Left forelimb (tissue), 1 donor: ENCODE data around the gene LIN52.
"Not testable (repeated sequence)": the region's sequence is repeated elsewhere in the genome, so short reads cannot be mapped to it uniquely, and the experiment has no call there.

Experiments
- DNase-seq: peaks from one replicate; pipeline ENCODE4 v3.0.0-alpha.2; 2018; ENCODE audit warnings: low spot score

Gene LIN52

DNA sequence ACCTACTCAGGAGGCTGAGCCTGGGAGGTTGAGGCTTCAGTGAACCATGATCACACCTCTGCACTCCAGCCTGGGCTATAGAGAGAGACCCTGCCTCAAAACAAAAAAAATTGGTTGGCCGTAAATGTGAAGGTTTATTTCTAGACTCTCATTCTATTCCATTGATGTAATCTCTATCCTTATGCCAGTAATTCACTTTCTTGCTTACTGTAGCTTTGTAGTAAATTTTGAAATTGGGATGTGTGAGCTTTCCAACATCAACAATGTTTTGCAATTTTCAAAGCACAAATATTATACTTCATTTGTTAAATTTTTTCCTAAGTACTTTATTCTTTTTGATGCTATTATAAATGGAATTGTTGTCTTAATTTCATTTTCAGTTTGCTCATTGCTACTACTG, 24.6 kb downstream of the LIN52 start:
- DNase-seq, result no peak

DNA sequence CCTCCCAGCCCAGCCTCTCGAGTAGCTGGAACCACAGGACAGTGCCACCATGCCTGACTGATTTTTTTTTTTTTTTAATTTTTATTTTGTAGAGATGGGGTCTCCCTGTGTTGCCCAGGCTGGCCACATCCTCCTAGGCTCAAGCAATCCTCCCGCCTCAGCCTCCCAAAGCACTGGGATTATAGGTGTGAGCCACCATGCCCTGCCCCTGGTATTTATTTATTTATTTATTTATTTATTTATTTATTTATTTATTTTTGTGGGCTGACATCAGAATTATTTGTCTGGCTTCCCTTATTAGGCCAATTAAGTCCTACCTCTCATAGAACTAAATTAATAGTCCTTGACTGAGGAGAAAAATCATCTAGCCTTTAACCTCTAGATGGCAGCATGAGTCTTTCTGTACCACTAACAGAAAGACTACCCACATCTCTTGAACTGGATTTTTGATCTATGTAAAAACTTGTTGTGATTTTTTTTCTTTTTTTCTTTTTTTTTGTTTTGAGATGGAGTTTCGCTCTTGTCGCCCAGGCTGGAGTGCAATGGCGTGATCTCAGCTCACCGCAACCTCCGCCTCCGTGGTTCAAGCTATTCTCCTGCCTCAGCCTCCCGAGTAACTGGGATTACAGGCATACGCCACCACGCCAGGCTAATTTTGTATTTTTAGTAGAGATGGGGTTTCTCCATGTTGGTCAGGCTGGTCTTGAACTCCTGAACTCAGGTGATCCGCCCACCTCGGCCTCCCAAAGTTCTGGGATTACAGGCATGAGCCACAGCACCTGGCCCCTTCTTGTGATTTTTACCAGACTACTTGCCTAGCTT, 26.9 kb downstream of the LIN52 start:
- DNase-seq, result not testable (repeated sequence)

DNA sequence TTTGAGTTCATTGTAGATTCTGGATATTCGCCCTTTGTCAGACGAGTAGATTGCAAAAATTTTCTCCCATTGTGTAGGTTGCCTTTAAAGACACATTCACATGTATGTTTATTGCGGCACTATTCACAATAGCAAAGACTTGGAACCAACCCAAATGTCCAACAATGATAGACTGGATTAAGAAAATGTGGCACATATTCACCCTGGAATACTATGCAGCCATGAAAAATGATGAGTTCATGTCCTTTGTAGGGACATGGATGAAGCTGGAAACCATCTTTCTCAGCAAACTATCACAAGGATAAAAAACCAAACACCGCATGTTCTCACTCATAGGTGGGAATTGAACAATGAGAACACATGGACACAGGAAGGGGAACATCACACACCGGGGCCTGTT, 40.7 kb downstream of the LIN52 start:
- not testable (repeated sequence) for DNase-seq

DNA sequence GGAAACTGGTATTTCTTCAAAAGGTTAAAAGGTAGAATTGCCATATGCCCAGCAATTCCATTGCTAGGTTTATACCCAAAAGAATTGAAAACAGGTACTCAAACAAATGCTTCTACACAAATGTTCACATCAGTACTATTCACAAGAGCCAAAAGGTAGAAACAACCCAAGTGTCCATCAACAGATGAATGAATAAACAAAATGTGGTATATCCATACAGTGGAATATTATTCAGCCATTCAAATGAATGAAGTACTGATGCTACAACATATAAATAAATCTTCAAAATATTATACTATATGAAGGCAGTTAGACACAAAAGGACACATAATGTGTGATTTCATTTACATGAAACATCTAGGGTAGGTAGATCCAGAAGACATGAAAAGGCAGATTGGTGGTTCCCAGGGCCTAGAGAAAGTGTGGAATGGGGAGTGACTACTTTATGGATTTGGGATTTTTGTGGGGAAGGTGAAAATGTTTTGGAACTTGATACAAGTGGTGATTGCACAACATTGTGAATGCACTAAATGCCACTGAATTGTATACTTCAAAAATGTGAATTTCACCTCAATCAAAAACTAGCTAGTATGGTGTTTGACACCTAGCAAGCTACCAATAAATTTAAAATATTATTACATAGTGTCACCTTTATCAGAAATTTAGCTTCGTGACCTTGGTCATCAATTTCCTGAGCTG, 41.7 kb downstream of the LIN52 start:
- no peak for DNase-seq

DNA sequence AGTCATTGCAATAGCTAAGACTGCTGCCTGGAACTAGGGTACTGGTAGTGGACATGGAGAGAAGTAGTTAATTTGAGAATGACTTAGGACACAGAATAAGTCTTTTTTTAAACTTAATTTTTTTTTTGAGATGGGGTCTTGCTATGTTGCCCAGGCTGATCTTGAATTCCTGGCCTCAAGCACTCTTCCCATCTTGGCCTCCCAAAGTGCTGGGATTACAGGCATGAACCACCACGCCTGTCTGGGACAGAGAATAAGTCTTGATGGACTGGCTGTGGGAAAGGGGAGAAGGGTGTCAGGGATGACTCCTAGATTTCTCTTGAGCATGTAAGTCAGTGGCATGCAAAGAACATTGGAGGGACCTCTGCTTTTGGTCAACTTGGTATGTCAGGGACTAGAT, 42.9 kb downstream of the LIN52 start:
- DNase-seq, result no peak

DNA sequence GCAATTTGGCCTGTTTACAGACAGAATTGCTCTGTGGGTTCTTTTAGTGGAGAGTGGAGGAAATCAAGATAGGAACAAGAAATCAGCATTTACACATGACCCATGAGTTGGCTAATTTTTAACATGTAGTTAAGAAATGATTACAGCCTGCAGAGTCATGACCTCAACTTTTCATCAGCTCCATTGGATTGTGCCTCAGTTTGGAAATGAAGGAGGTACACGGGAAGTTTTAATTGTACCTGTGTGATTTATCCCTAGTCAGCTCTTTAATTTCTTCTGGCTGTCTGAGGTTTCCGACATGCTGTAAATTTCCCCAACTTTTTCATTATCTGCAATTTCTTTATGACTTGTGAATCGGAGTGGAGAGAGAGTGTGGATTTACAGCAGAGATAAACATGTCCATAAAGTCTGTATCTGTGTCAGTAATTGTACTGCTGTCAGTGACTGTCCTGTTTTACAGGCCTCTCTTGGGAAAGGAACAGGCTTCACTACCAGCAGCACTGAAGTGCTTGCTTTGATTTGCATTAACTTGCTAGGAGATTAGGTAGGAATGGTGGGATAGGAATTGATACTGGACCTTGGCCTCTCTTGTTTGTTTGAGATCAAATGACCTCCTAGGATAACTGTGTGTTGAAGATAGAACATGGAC, 49.2 kb downstream of the LIN52 start:
- no peak for DNase-seq

DNA sequence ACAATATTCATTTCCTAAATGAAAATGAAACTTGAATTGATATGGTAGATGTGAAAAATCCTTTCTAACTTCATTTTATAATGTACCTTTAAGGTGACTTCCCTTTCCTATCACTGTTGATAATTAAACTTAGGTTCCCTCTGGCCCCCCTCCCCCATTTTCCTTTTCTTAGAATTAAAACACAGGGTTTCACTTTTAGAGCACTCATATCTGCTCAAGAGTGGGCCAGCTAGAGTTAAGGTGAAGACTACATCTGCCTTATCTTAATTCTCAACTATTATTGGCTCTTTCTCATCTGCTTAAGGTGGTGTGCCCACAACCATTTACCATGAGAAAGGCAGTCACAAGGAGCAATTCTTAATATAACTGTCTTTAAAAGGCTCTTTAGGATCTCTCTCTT, 49.7 kb downstream of the LIN52 start:
- no peak for DNase-seq

DNA sequence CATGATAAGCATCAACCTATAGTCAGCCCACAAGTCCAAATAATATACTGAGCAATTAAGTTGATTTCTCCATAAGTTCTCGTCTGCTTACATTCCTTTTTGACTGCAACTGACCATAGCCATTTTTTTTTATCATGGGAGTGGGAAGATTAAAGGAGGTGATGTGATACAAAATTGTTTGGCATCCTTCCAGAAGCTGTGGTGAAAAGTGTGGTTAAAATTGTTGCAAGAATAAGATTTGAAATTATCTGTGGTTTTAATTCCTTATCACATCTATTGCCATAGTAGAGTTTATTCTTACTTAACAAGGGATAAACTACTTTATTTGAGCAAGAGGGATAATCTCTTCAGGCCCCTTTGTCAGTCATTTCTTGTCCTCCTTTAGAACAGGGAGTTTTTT, 50.7 kb downstream of the LIN52 start:
- DNase-seq, result no peak

DNA sequence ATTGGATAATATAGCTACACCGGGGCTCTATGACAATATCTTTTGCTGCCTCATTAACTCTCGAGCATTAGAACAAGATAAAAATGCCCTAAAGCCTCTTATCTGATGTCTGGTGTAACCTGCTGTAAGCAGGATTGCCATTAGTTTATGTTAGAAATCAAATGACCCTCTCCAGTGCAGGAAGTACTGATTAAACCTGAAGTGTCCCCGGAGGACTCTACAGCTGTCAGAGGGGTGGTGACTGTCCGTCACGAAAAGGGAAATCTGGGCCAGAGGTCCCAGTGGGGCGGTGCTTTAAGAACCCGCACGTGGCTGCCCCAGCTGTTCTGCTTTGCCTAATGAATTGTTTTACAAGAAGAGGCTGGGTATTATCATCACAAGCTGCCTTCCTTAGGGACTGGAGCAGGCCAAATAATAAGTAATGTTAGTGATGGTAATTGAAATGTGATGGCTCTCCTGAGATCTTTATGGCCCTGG, 55.7 kb downstream of the LIN52 start:
- no peak for DNase-seq

DNA sequence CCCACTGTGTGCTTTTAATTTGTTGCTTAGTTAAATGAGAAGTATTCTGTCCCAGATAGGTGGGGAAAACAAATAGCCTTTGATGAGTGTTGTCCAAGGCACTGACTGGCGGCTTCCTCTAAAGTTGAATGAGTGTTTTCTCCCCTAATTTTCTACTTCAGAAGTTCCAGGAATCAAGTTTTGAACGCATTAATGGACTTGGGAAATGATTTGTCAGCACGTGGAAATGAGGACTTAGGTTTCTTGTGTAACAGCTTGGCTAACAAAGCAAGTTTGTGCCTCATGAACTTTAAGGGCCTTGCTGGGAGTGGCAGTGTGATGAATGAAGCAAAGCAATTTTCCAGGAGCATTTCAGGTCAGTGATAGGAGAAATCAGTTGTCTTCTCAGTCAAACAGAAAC, 56.9 kb downstream of the LIN52 start:
- no peak for DNase-seq

DNA sequence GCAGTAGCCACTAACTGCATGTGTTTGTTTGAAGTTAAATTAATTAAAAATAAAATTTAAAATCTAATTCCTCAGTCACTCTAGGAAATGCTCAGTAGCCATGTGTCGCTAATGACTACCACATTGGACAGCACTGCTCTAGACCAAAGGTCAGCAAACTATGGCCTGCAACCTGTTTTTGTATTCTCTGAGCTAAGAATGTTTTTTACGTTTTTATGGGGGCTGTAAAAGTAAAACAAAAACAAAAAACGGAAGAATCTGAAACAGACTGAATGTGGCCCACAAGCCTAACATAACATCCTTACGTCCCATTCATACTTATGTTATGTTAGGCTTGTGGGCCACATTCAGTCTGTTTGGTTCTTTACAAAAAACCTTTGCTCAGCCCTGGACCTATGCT, 57.8 kb downstream of the LIN52 start:
- no peak for DNase-seq

DNA sequence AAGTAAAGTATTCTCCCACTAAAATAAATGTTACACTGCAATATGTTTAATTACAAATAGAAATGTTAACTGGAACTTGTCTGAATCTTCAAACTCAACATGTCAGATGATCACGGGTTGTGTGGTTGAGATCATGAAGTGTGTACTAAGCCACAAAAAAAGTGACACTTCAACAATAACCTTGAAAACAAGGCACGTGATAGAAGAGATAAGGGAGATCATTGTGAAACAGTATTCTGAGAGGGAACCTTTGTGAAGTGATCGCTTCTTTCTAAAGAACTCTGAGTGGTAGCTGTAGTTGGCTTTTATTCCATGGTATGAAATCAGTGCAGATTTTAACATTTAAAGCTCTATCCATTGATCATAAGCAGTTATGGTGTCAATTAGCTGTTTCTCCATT, 60.0 kb downstream of the LIN52 start:
- DNase-seq, result no peak

DNA sequence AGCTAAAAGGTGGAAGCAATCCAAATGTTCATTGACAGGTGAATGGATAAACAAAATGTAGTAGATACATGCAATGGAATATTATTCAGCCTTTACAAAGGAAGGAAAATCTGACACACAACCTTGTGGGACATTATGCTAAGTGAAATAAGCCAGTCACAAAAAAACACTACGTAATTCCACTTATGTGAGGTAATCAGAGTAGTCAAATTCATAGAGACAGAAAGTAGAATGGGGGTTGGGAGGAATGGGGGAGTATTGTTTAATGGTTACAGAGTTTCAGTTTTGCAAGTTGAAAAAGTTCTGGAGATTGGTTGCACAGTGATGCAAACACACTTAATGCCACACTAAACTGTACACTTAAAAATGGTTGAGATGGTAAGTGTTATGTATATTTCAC, 62.8 kb downstream of the LIN52 start:
- DNase-seq, result no peak

DNA sequence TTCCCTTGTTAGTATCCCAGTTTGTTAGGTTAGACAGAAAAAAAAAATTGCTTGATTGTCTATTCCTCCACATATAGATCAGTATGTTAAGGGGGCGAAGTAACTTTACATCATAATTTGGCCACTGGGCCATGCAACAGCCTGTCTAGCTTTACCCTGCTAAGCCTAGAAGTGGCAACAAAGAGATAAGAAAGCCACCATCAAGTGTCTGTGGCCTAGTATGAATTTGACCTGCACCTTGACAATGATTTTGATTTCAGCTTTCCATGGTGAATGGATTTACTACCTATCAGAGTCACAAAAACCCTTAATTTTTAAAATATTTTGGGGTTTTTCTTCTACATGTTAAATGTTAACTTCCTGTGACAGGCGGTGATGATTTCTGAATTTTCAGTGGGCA, 63.9 kb downstream of the LIN52 start:
- DNase-seq, result no peak

DNA sequence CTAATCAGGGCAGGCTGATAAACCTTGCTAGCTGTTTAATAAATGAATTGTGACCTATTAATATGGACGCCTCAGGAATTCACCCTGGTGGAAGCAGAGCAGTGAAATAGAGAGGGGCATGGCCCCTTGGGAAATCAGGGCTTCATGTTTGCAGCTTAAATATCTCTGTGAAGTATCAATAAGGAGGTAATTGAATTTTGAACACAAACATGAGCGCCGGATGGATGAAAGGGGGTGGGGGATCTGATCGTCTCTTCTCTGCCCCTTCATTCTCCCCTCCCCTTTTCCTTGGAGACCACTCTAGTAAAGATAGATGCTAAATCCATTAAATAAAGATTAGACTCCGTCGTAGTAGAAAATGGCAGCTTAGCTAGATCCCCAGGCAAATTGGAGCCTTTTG, 70.5 kb downstream of the LIN52 start:
- no peak for DNase-seq

DNA sequence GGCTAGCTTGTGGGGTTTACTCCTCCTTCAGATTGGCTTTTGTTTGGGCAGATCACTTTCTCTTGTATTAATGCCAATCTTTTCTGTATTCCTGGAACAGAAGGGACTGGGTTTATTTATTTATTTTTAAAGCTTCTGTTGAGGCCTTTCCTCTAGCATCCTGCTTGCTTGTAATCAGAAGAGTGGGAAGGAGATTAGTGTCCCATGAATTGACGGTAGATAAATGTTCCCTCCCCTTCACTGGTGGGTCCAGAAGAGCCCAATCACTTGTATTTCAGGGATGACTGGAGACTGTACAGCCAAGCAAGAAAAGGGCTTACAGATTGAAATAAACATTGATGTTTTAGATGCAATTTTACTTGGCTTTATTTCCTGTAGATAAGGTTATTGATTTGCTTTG, 71.0 kb downstream of the LIN52 start:
- no peak for DNase-seq

DNA sequence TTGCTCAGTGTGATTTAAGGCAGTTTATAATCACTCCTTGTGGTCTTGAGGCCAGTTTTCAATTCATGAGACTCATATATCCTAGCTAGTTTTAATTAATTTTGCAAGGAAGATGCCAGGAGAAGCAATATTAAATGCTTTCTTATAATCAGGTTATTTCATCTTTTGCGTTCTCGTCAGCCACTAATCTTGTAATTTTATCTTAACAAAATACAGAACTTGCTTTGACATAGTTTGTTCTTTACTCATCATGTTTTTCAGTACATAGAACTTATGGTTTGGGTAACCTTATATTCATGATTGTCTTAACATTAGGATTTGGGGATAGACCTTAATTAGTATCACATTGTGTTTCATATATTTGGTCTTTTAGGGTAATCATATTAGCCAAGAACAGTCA, 76.0 kb downstream of the LIN52 start:
- DNase-seq, result no peak

DNA sequence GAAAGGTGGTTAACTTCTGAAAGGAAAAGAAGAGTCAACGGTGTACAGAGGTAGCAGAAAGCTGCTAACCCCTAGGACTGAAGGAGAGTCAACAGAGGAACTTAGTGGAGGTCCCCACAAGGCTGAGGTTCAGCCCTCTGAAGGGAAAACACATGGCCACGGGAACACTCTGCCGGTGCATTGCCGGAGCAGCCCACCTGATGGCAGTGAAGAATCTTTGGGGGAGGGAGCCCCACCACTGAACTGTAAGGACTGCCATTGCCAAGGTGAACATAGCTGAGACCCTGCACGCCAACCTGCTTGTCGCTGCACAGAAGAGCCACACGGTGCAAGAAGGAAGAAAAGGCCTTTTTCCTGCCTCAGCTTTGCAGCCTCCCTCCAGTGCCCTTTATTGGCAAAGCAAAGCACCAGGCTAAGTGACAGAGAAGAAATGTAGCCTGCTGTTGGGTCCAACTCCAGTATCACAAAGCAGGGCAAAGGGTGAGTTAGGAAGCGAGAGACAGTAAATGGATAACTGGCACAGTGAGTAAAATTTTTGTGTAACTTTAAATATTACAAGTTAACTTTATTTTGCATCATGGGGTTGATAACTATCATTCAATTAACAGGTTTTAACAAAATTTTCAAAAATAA, 76.9 kb downstream of the LIN52 start:
- no peak for DNase-seq

DNA sequence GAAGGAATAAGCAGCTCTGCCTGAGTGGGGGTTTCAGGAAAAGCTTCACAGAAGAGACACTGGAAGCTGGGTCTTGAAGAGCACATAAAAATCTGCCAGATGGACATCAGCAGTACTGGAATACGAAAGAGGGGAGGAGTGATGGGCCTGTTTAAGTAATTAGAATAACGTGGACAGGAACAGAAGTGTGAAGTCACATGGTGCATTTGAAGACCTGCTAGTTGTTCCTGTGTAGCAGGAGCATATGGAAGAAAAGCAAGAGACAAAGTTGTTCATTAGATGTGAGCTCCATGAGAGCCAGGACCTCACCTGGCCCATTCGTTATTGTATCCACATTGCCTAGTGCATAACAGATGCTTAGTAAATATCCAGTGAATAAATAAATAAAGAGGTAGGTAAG, 85.2 kb downstream of the LIN52 start:
- no peak for DNase-seq

DNA sequence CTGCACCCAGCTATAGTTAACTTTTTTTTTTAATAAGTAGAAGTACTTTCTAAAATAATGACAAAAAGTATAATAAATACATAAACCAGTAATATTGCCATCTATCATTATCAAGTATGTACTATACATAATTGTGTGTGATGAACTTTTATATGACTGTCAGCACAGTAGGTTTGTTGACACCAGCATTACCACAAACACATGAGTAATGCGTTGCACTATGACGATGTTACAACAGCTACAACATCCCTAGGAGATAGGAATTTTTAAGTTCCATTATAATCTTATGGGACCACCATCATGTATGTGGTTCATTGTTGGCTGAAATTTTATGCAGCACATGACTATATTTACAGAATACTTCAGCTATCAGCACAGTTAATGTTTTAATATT, 91.6 kb downstream of the LIN52 start:
- no peak for DNase-seq

DNA sequence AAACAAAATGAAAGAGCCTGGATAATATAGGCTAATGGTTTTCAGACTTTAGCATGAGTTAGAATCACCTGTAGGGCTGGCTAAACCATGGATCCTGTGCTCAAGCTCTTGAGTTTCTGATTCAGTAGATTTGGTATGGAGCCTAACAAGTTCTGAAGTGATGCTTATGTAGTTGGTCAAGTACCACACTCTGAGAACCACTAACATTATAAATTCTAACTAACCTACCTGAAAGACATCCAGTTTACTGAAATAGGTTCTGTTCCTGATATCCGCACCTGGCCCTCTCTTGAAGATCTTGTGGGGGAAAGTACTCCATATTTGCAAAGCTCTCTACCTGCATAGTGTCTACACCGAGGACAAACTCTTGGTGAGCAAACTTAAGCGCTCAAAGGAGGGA, 95.1 kb downstream of the LIN52 start:
- DNase-seq, result no peak

DNA sequence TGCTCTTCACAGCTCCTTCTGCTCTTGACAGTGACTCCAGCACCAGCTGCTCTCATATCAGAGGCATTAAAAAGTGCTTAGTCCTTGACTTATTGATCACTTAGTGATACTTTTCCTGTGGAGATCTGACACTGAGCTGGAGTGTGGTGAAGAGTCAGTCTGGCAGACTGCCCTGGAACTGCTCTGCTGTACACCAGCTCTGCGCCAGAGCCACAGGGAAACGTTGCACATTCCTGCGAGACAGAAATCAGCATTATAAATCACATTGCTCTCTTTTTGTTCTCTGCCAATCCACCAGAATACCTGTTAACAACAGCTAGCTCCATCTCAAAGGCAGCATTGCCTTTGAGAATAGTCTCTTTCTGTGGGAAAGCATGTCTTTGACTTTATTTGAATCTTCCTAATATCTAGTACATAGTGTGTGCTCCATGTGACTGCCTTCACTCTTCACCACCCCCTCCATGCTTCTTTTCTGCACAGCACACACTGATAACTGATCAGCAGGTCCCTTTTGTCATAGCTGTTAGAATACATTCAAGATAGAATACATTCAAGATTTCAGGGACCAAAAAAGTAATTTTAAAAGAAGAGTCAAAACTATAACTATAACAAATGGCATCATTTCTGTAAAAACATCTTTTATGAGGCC, 106.3 kb downstream of the LIN52 start:
- no peak for DNase-seq
